ENCODE data around the gene TENM4.

- no peak for TF ChIP-seq ATF2 (tag by site-specific recombination; IDR thresholded peaks at IDR 0.05; ENCODE audit: low read depth)
- no peak for TF ChIP-seq ZNF350 (tag by site-specific recombination; IDR thresholded peaks at IDR 0.05)
- TF ChIP-seq ZNF670 (tag by site-specific recombination; IDR thresholded peaks at IDR 0.05; ENCODE audit: low read depth), result no peak
- no peak for TF ChIP-seq CTCF (tag by site-specific recombination; IDR thresholded peaks at IDR 0.05)
- TF ChIP-seq REST (tag by site-specific recombination; IDR thresholded peaks at IDR 0.05), result no peak
- no peak for TF ChIP-seq ZBTB8A (tag by site-specific recombination; IDR thresholded peaks at IDR 0.05)
- no peak for TF ChIP-seq ZNF660 (tag by site-specific recombination; IDR thresholded peaks at IDR 0.05)
- TF ChIP-seq ZNF501 (tag by site-specific recombination; IDR thresholded peaks at IDR 0.05), result no peak
- no peak for TF ChIP-seq ZNF274 (IDR thresholded peaks at IDR 0.05; ENCODE audit: low read length)
- no peak for TF ChIP-seq ZNF274 (tag by site-specific recombination; IDR thresholded peaks at IDR 0.05; ENCODE audit: borderline replicate concordance)
- no peak for TF ChIP-seq SCRT2 (tag by site-specific recombination; IDR thresholded peaks at IDR 0.05)
- TF ChIP-seq HOXA7 (CRISPR knock-in tag; IDR thresholded peaks at IDR 0.05; ENCODE audit: borderline replicate concordance), result no peak
These were observed 251.8 kb downstream of the TENM4 start for GRCh38 chr11:79189055-79189454.
